GM18867 (cell line): ENCODE results near the gene FERD3L.
"Not testable (repeated sequence)": the region's sequence is repeated elsewhere in the genome, so short reads cannot be mapped to it uniquely, and the experiment has no call there.

Source experiments
- ATAC-seq: cut with Tn5 transposase; IDR thresholded peaks from one replicate; pipeline ENCODE4 v1.9.1; 2021; ENCODE audit warnings: mild to moderate bottlenecking, moderate library complexity; ENCODE audit not compliant: unreplicated experiment

Gene FERD3L

GRCh38 chr7:19144661-19145433 lies at the start of gene FERD3L:
Gene FERD3L, minus strand, starts transcription at chr7:19145421. Its CDS starts 59 bp downstream, at chr7:19145362.
- ATAC-seq = no peak

GRCh38 chr7:19194417-19194816 lies 49.2 kb upstream of the FERD3L start:
- not testable (repeated sequence) for ATAC-seq

GRCh38 chr7:19181634-19182033 lies 36.4 kb upstream of the FERD3L start:
- ATAC-seq = no peak

GRCh38 chr7:19178595-19178994 lies 33.4 kb upstream of the FERD3L start:
- no peak for ATAC-seq

GRCh38 chr7:19177269-19177668 lies 32.0 kb upstream of the FERD3L start:
- no peak for ATAC-seq

GRCh38 chr7:19175241-19175640 lies 30.0 kb upstream of the FERD3L start:
- no peak for ATAC-seq

- ATAC-seq = no peak
Observed at GRCh38 chr7:19161671-19162070, 16.4 kb upstream of the FERD3L start.

GRCh38 chr7:19146699-19147098 lies 1.5 kb upstream of the FERD3L start:
- ATAC-seq = no peak

- ATAC-seq = no peak
Observed at GRCh38 chr7:19145434-19146115, 354 bp upstream of the FERD3L start.

- no peak for ATAC-seq
Observed at GRCh38 chr7:19143881-19144574, 1.2 kb downstream of the FERD3L start.

- ATAC-seq = no peak
Observed at GRCh38 chr7:19139706-19140327, 5.4 kb downstream of the FERD3L start.

- no peak for ATAC-seq
Observed at GRCh38 chr7:19133886-19134285, 11.3 kb downstream of the FERD3L start.

GRCh38 chr7:19133390-19133789 lies 11.8 kb downstream of the FERD3L start:
- ATAC-seq = no peak

GRCh38 chr7:19128856-19129255 lies 16.4 kb downstream of the FERD3L start:
- no peak for ATAC-seq

GRCh38 chr7:19121977-19122588 lies 23.1 kb downstream of the FERD3L start:
- ATAC-seq = no peak

GRCh38 chr7:19119870-19120486 lies 25.2 kb downstream of the FERD3L start:
- ATAC-seq = no peak

GRCh38 chr7:19119372-19119771 lies 25.8 kb downstream of the FERD3L start:
- no peak for ATAC-seq

- no peak for ATAC-seq
Observed at GRCh38 chr7:19118636-19119371, 26.4 kb downstream of the FERD3L start.

- ATAC-seq = no peak
Observed at GRCh38 chr7:19117870-19118608, 27.2 kb downstream of the FERD3L start.
